Mesendoderm (in vitro differentiated cells): ENCODE measurements around the gene CREBBP.

ENCODE experiments used
- DNase-seq: peaks from one replicate; pipeline ENCODE4 v3.0.0; 2013
- H2AK5ac ChIP-seq: 2 replicates; pipeline ENCODE4 v1.6.1; 2013; ENCODE audit warnings: low read length, inconsistent platforms
- H2BK120ac ChIP-seq: 2 replicates; pipeline ENCODE4 v1.6.1; 2013; ENCODE audit warnings: low read depth, mild to moderate bottlenecking, low read length, moderate library complexity, mixed read lengths
- H2BK15ac ChIP-seq: replicated peaks from 2 replicates; pipeline ENCODE4 v1.6.1; 2013; ENCODE audit warnings: low read depth, mild to moderate bottlenecking, moderate library complexity
- H2BK5ac ChIP-seq: 2 replicates; pipeline ENCODE4 v1.6.1; 2013; ENCODE audit warnings: low read length, inconsistent platforms
- H3K18ac ChIP-seq: 2 replicates; pipeline ENCODE4 v1.6.1; 2013; ENCODE audit warnings: mild to moderate bottlenecking, low read length, mixed read lengths
- H3K23ac ChIP-seq: one replicate; pipeline ENCODE4 v1.6.1; 2013; ENCODE audit warnings: low read length
- H3K27ac ChIP-seq: 2 replicates; pipeline ENCODE4 v1.5.1; 2013; ENCODE audit warnings: low read depth, mild to moderate bottlenecking, inconsistent platforms, low read length, moderate library complexity
- H3K27me3 ChIP-seq: 2 replicates; pipeline ENCODE4 v1.6.1; 2013; ENCODE audit warnings: low read length, control low read depth, mild to moderate bottlenecking, inconsistent platforms; ENCODE audit not compliant: insufficient read depth, poor library complexity
- H3K36me3 ChIP-seq: 2 replicates; pipeline ENCODE4 v1.6.1; 2013; ENCODE audit warnings: low read length, inconsistent platforms; ENCODE audit not compliant: control insufficient read depth, insufficient read depth
- H3K4ac ChIP-seq: one replicate; pipeline ENCODE4 v1.6.1; 2013; ENCODE audit warnings: low read depth, mild to moderate bottlenecking, low read length, moderate library complexity
- H3K4me1 ChIP-seq: 2 replicates; pipeline ENCODE4 v1.6.1; 2013; ENCODE audit warnings: low read depth, low read length, inconsistent platforms; ENCODE audit not compliant: control insufficient read depth
- H3K4me2 ChIP-seq: 2 replicates; pipeline ENCODE4 v1.6.1; 2013; ENCODE audit warnings: low read length
- H3K4me3 ChIP-seq: 2 replicates; pipeline ENCODE4 v1.5.1; 2013; ENCODE audit warnings: mild to moderate bottlenecking, low read length
- H3K56ac ChIP-seq: one replicate; pipeline ENCODE4 v1.6.1; 2013; ENCODE audit warnings: low read length
- H3K79me1 ChIP-seq: 2 replicates; pipeline ENCODE4 v1.6.1; 2013; ENCODE audit warnings: low read length, inconsistent platforms
- H3K79me2 ChIP-seq: 2 replicates; pipeline ENCODE4 v1.6.1; 2013; ENCODE audit warnings: mild to moderate bottlenecking, low read length; ENCODE audit not compliant: control insufficient read depth, insufficient read depth
- H3K9ac ChIP-seq: 2 replicates; pipeline ENCODE4 v1.6.1; 2013; ENCODE audit warnings: low read length, inconsistent platforms
- H4K5ac ChIP-seq: one replicate; pipeline ENCODE4 v1.6.1; 2013; ENCODE audit warnings: low read length
- H4K8ac ChIP-seq: one replicate; pipeline ENCODE4 v1.6.1; 2013; ENCODE audit warnings: low read depth, mild to moderate bottlenecking, control low read depth, low read length, moderate library complexity
- WGBS: extraction: QIAGEN DNeasy Blood & Tissue Kit; methylation state at CpG from one replicate; pipeline ENCODE4 v1.1.7; 2013; ENCODE audit warnings: low lambda C conversion rate, missing lambda C conversion rate; ENCODE audit not compliant: insufficient coverage; ENCODE audit errors: extremely low coverage; 5-methylcytosine and 5-hydroxymethylcytosine counted together

The CREBBP gene

DNA sequence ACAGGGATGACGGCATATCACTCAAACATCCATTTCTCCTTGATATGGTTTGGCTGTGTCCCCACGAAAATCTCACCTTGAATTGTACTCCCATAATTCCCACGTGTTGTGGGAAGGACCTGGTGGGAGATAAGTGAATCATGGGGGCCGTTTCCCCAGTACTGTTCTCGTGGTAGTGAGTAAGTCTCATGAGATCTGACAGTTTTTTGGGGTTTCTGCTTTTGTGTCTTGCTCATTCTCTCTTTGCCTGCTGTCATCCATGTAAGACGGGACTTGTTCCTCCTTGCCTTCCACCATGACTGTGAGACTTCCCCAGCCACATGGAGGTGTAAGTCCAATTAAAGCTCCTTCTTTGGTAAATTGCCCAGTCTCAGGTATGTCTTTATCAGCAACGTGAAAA lies 193.5 kb downstream of the CREBBP start:
- H3K4me2 ChIP-seq, result no peak overlapping the region
- H2BK15ac ChIP-seq, result no peak overlapping the region
- no peak overlapping the region for H3K18ac ChIP-seq
- no peak overlapping the region for H3K56ac ChIP-seq
- no peak overlapping the region for H4K8ac ChIP-seq
- no peak overlapping the region for H3K9ac ChIP-seq
- DNase-seq, result no peak
- no peaks in the 10 kb centered on the region for H3K27me3 ChIP-seq
- peaks cover 3% of the 10 kb centered on the region for H3K4me1 ChIP-seq
- H3K79me1 ChIP-seq, result peaks cover 4% of the 10 kb centered on the region
- H3K27ac ChIP-seq, result no peak overlapping the region
- H3K79me2 ChIP-seq, result no peaks in the 10 kb centered on the region
- H3K36me3 ChIP-seq, result peaks cover 12% of the 10 kb centered on the region
- no peak overlapping the region for H2BK5ac ChIP-seq
- H2BK120ac ChIP-seq, result no peak overlapping the region
- H3K4me3 ChIP-seq, result no peak overlapping the region
- no peak overlapping the region for H2AK5ac ChIP-seq
- H3K23ac ChIP-seq, result no peak overlapping the region
- H4K5ac ChIP-seq, result no peak overlapping the region
- no CpG with 5 or more reads among the region's 7 CpGs for WGBS
- H3K4ac ChIP-seq, result no peak overlapping the region

DNA sequence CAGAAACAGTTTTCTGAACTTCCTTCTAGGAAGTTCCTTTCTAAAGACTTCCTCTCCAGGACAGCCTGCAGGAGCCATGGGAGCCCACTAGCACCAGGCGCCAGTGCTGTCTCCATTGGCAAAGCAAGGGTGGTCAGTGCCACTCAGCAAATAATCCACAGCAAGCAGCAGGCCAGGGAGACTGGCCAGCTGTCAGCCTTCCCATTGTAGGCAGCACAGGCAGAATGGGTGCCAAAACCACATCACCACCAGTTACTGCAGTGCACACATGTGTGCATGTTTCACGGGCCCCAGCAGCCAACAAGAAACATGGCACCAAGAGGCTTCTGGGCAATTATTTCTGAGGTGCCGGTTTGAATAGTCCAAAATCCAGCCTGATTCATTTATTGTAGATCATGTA lies 199.3 kb downstream of the CREBBP start:
- no peak overlapping the region for H4K5ac ChIP-seq
- no peaks in the 10 kb centered on the region for H3K4me1 ChIP-seq
- no peak overlapping the region for H2BK5ac ChIP-seq
- no peak overlapping the region for H4K8ac ChIP-seq
- no peak overlapping the region for H2AK5ac ChIP-seq
- H3K27ac ChIP-seq, result no peak overlapping the region
- H3K79me2 ChIP-seq, result no peaks in the 10 kb centered on the region
- no peaks in the 10 kb centered on the region for H3K27me3 ChIP-seq
- H3K36me3 ChIP-seq, result peaks cover 17% of the 10 kb centered on the region
- H2BK15ac ChIP-seq, result no peak overlapping the region
- no peak overlapping the region for H3K56ac ChIP-seq
- H2BK120ac ChIP-seq, result no peak overlapping the region
- H3K79me1 ChIP-seq, result no peaks in the 10 kb centered on the region
- no CpG with 5 or more reads among the region's 3 CpGs for WGBS
- H3K4me2 ChIP-seq, result no peak overlapping the region
- H3K18ac ChIP-seq, result no peak overlapping the region
- H3K9ac ChIP-seq, result no peak overlapping the region
- no peak overlapping the region for H3K4me3 ChIP-seq
- no peak for DNase-seq
- no peak overlapping the region for H3K4ac ChIP-seq
- H3K23ac ChIP-seq, result no peak overlapping the region

DNA sequence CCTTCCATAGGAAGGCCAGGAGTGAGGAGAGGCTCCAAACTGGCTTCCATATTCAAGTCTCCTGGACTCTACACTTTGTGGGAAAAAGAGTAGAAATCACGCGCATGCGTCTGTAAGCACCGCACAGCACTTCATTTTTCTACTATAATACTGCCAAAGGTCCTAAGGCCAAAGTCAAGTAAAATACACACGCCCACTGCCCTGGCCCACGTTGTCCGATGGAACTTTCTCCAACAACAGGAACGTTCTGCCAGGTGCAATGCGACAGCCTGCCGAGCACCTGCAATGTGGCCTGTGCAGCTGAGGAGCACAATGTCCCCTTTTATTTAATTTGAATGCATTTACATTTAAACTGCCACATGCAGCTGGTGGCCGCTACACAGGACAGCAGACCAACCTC lies 202.5 kb downstream of the CREBBP start:
- H2BK120ac ChIP-seq, result no peak overlapping the region
- no peaks in the 10 kb centered on the region for H3K79me2 ChIP-seq
- H2BK5ac ChIP-seq, result no peak overlapping the region
- H4K8ac ChIP-seq, result no peak overlapping the region
- peaks cover 17% of the 10 kb centered on the region for H3K36me3 ChIP-seq
- H4K5ac ChIP-seq, result no peak overlapping the region
- no peak overlapping the region for H2AK5ac ChIP-seq
- no peaks in the 10 kb centered on the region for H3K4me1 ChIP-seq
- H3K9ac ChIP-seq, result no peak overlapping the region
- DNase-seq, result no peak
- no peak overlapping the region for H3K56ac ChIP-seq
- no peaks in the 10 kb centered on the region for H3K27me3 ChIP-seq
- H3K4me2 ChIP-seq, result no peak overlapping the region
- no peak overlapping the region for H3K4me3 ChIP-seq
- H2BK15ac ChIP-seq, result no peak overlapping the region
- WGBS, result no CpG with 5 or more reads among the region's 11 CpGs
- no peak overlapping the region for H3K23ac ChIP-seq
- H3K18ac ChIP-seq, result no peak overlapping the region
- no peak overlapping the region for H3K27ac ChIP-seq
- no peaks in the 10 kb centered on the region for H3K79me1 ChIP-seq
- no peak overlapping the region for H3K4ac ChIP-seq

DNA sequence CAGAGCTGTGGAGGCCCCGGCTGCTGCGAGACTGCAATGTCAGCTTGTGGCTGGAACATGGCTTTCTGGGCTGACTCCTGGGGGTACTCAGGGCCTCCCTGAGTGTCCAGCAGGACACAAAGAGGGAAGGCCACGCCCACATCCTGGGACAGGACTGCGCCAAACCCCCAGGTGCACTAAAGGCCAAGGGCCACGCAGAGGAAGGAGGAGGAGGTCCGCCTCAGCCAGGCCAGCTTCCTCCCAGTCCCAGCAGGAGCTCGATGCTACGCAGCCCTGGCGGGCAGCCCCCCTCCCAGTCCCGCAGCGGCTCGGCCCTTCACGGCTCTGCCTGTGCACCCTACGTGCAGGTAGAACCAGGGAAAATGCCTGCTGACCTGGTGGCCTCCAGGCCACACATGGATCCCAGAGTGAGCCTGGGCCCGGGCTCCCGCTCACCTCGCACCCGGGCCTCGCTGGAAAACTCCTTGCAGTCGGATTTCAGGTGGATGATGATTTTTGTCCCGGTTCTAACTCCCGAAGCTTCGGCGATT lies 204.8 kb downstream of the CREBBP start:
- H3K18ac ChIP-seq, result no peak overlapping the region
- H3K23ac ChIP-seq, result no peak overlapping the region
- no peak overlapping the region for H4K5ac ChIP-seq
- H2AK5ac ChIP-seq, result no peak overlapping the region
- H3K4ac ChIP-seq, result no peak overlapping the region
- H2BK15ac ChIP-seq, result no peak overlapping the region
- H4K8ac ChIP-seq, result no peak overlapping the region
- no peak overlapping the region for H3K27ac ChIP-seq
- DNase-seq, result no peak
- H3K9ac ChIP-seq, result no peak overlapping the region
- H3K4me3 ChIP-seq, result no peak overlapping the region
- H3K4me1 ChIP-seq, result no peaks in the 10 kb centered on the region
- H3K36me3 ChIP-seq, result peaks cover 18% of the 10 kb centered on the region
- no peak overlapping the region for H3K4me2 ChIP-seq
- no peak overlapping the region for H3K56ac ChIP-seq
- no peak overlapping the region for H2BK120ac ChIP-seq
- H3K27me3 ChIP-seq, result no peaks in the 10 kb centered on the region
- H2BK5ac ChIP-seq, result no peak overlapping the region
- WGBS, result no CpG with 5 or more reads among the region's 24 CpGs
- no peaks in the 10 kb centered on the region for H3K79me1 ChIP-seq
- no peaks in the 10 kb centered on the region for H3K79me2 ChIP-seq
